A204.1 (cell line): Measurements from ENCODE around the gene FCRLB.
"Not testable (repeated sequence)": the region's sequence is repeated elsewhere in the genome, so short reads cannot be mapped to it uniquely, and the experiment has no call there.

Source experiments
- FAIRE-seq: peaks from 2 replicates; lab custom pipeline; 2012; peaks lifted over from hg19 to GRCh38; lab: Jason Lieb, UNC

Gene FCRLB

GRCh38 chr1:161740921-161741320 lies 19.6 kb downstream of the FCRLB start:
- FAIRE-seq: no peak

GRCh38 chr1:161743231-161743630 lies 21.9 kb downstream of the FCRLB start:
- FAIRE-seq: no peak

DNA sequence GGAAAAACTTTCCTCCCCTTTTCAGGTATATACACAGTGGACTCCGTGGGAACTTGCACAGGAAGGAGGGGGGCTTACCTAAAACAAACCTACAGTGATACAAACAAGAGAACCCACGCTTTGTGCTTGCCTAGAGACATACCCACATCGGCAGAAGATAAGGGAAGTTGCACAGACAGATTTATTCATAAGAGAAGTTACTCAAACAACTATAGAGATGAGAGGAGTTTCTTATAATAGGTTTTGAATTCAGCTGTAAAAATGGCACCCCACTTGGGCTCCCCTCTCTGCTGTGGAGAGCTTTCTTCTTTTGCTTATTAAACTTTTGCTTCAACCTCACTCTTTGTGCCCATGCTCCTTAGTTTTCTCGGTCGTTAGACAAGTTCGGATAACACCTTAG lies 26.5 kb downstream of the FCRLB start:
- no peak for FAIRE-seq

- FAIRE-seq: peak; percentile 84
Measured at GRCh38 chr1:161749509-161750407, 28.4 kb downstream of the FCRLB start, which contains the start of gene DUSP12. DUSP12 (plus strand) TSS chr1:161749786; CDS start chr1:161749802, 16 bp downstream.

- peak; percentile 37 for FAIRE-seq
Measured at GRCh38 chr1:161763522-161764098, 42.3 kb downstream of the FCRLB start.

DNA sequence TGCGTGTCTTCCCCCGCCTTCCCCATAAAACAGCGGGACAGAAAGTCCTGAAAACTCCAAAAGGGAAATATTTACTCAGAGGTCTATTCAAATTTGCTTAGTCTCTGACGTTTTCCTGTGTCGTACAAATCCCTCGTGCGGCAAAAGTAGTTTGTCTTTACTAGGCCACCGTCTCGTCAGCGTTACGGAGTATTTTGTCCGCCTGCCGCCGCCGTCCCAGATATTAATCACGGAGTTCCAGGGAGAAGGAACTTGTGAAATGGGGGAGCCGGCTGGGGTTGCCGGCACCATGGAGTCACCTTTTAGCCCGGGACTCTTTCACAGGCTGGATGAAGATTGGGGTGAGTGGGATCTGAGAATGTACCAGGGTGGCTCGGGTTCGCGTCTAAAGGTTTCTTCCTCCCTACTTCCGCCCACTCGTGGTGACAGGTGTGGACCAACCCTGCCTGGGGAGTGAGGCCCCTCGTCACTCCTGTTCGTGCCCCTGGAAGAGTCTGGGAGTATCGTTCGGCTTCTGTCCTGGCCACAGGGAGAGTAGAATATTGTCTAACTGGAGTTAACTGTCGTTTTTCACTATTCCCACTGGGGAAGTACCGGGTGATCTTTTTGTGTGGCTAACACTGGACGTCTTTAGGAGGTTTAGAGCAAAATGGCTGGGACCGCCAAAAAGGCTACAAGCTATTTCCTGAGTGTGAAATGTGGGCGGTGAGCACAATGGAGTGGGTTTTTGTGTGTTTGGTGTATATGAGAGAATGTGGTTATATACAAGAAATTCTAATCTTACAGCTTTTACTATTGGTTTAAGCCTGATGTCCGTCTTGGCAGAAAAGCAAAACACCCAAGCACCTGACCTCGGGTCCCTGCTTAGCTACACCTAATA lies 45.0 kb downstream of the FCRLB start, which contains the start of gene ATF6:
Gene ATF6, plus strand, starts transcription at position 219 of the 880 bp plus-strand sequence. Its CDS starts 41 bp downstream, at position 260.
- no peak for FAIRE-seq

- no peak for FAIRE-seq
Measured at GRCh38 chr1:161768461-161768860, 47.1 kb downstream of the FCRLB start.

- no peak for FAIRE-seq
Measured at GRCh38 chr1:161768986-161769672, 47.8 kb downstream of the FCRLB start.

GRCh38 chr1:161769673-161770045 lies 48.3 kb downstream of the FCRLB start:
- FAIRE-seq: not testable (repeated sequence)

- FAIRE-seq: no peak
Measured at GRCh38 chr1:161770250-161770649, 48.9 kb downstream of the FCRLB start.

GRCh38 chr1:161771161-161771560 lies 49.8 kb downstream of the FCRLB start:
- no peak for FAIRE-seq

DNA sequence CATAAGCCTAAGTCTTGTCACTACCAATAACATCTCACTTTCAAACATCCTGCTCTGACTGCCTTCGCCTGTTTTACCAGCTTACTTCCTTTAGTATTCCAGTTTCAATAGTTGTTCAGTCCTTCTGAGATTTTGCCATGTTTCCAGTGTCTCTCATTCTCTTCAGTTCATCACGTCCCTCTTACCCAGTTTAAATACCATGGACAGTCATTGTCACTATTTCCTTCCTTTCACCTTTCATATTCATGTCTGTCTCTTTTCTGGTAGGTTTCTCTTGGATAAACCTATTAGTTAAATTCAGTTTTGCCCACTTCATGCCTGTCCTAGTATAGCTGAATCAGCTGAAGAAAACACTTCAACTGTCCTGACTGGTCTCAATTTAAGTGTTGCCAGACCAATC lies 50.6 kb downstream of the FCRLB start:
- FAIRE-seq: no peak

- no peak for FAIRE-seq
Measured at GRCh38 chr1:161772397-161772796, 51.1 kb downstream of the FCRLB start.

DNA sequence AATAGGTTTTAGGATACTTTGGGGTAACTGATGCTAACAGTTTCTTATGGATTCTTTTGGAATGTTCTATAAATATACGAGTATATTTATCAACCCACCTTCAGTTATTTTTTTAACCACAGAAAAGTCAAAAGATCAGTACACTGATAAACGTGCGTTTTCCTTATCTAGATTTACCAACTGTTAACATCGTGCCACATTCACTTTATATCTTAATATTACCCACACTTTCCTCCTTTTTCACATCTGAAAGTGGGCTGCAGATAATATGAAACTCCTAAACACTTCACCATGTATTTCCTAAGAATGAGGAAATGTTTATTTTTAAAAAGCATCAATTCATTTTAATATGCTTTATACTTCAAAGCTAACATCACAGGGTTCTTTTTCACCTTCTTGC lies 52.4 kb downstream of the FCRLB start:
- FAIRE-seq: no peak

DNA sequence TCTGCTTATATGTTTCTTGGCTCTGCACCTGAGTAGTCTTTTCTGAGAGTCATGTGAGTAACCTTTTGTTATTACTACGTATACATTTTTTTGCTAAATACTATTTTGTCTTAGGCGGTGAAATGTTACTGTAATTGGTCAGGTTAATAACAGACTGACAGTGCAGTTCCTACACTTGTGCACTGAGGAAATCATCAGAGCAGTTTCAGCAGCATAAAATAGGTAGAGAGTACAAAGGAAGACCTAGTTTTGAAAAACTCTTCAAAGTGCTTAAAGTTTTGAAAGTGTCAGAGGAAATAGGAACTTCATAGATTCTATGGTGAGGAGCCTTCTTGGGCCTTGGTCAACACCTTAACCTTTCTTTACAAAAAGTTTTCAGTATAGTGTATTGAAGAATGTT lies 55.9 kb downstream of the FCRLB start:
- no peak for FAIRE-seq
